GM04504 (cell line): ENCODE results near the gene KPNA3.
"Not testable (repeated sequence)": the region's sequence is repeated elsewhere in the genome, so short reads cannot be mapped to it uniquely, and the experiment has no call there.

Experiments
- DNase-seq: peaks from one replicate; pipeline ENCODE4 v3.0.0-alpha.2; 2012; ENCODE audit warnings: low read depth

The KPNA3 gene

DNA sequence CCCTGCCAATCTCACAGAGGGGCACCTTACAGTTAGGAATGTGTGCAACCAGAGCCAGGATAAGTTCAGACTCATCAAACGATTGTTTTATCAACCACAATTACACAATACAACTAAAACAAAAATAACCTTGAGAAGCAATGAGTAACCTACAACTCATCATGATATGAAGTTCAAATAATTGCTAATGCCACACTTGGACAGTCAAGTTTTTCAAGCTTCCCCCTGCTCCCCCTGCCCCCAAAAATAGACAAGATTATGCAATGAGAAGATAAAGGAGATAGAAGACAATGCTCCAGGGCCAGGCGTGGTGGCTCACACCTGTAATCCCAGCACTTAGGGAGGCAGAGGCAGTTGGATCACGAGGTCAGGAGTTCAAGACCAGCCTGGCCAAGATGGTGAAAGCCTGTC is 13.6 kb upstream of the KPNA3 start:
- DNase-seq = no peak

DNA sequence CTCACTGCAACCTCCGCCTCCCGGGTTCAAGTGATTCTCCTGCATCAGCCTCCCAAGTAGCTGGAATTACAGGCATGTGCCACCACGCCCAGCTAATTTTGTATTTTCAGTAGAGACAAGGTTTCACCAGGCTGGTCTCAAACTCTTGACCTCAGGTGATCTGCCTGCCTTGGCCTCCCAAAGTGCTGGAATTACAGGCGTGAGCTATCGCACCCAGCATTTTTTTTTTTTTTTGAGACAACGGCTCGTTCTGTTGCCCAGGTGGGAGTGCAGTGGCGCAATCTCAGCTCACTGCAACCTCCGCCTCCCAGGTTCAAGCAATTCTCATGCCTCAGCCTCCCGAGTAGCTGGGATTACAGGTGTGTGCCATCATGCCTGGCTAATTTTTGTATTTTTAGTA is 10.6 kb upstream of the KPNA3 start:
- not testable (repeated sequence) for DNase-seq

DNA sequence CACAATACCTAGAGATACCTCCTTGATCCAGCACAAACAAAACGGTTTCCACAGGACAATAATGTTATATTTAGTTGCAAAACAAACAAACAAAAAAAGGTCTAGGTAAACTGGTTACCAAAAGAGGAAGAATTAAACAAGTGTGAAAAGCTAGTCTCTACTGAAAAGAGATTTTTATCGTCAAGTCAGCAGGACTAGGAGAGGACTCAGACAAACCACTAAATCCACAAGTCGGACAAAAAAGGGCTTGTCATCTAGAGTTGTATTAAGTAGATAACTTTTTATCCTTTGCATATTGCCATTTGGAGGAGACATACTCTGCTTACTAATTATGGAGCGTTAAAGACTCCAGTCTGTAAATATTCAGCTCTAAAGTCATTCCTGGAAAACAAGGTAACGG is 9.9 kb upstream of the KPNA3 start:
- DNase-seq = no peak

GRCh38 chr13:49791711-49792549 is 552 bp downstream of the KPNA3 start:
- peak; percentile 3 for DNase-seq

GRCh38 chr13:49791315-49791710 is 1.2 kb downstream of the KPNA3 start:
- DNase-seq = peak; percentile 3

DNA sequence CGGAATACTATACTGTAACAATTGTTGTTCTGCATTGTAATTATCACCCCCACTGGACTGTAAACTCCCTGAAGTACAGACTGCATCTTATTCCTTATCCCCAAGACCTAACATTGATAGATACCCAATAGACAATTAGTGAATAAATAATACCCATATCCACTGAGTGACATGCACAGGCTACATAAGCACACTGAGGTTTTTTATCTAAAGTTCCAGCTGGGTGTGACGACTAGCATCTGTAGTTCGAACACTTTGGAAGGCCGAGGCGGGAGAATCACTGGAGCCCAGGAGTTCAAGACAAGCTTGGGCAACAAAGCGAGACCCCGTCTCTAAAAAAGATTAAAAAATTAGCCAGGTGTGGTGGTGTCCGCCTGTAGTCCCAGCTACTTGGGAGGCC is 2.5 kb downstream of the KPNA3 start:
- DNase-seq = no peak

DNA sequence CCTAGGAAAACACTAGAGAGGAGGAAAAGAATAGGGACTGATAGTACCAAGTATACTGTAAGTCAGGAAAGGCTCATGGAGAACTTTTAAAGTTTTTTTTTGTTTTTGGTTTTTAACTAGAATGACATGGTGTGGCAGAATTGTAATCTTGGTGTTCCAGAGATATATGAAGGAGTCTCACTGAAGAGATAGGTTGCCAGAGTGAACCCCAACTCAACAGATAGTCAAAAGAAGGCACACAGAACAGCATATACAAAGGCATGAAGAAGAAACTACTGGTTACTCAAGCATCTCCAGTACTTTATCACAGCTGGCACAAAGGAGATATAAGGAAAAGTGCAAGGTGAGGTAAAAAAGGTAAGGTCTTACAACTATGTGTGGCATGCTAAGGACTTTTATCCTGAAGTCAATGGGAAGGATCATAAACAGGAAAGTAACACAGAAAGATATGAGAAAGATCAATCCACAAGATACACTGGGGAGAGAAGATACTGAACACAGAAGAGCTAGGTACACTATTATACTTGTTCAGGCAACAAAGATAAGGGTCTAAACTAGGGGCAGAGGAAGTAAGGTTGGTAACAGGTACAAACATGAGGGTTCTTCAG is 6.0 kb downstream of the KPNA3 start:
- no peak for DNase-seq

DNA sequence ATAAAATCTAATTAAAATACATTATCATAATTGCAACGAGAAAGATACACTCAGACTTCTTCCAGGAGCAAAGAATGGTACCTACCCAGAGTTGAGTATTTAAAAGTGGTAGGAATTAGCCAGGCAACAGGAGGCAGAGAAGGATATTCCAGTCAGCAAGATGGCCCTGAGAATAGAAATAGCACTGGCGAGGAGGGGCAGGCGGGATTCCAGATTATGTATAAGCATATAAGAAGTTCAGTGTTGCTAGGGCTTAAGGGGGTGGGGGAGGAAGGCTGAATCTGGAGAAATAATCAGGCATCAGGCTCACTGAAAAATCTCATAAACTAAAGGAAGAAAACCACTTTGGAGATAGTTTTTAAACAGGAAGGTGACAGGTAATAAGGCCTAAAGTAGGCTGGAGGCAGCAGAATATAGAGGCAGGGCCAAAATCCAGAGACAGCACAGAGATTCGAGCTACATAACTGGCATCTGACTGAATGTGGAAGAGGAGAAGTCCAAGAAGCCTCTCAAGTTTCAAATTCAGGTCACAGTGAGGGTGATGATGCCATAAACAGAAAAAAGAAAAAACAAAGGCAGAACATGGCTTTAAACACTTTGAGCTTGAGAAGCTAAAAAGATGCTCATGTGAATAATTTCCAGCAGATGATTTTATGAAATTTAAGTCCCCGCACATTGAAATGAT is 7.5 kb downstream of the KPNA3 start:
- no peak for DNase-seq

DNA sequence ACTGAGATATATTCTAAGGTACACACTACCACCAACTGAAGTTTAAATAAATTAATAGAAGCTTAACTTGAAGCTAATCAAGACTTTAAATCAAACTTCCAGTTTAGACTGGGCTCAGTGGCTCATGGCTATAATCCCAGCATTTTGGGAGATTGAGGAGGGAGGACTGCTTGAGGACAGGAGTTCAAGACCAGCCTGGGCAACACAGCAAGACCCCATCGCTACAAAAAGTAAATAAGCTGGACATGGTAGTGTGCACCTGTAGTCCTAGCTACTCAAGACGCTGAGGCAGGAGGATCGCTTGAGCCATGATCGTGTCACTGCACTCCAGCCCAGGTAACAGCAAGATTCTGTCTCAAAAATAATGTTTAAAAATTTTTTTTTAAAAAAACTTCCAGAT is 8.6 kb downstream of the KPNA3 start:
- DNase-seq = no peak

- DNase-seq = no peak
These were observed 9.7 kb downstream of the KPNA3 start for GRCh38 chr13:49782784-49783183.

GRCh38 chr13:49781806-49782205 is 10.7 kb downstream of the KPNA3 start:
- DNase-seq = no peak

- DNase-seq = no peak
These were observed 12.8 kb downstream of the KPNA3 start for GRCh38 chr13:49779721-49780120.

GRCh38 chr13:49777746-49778614 is 14.5 kb downstream of the KPNA3 start:
- DNase-seq = no peak

DNA sequence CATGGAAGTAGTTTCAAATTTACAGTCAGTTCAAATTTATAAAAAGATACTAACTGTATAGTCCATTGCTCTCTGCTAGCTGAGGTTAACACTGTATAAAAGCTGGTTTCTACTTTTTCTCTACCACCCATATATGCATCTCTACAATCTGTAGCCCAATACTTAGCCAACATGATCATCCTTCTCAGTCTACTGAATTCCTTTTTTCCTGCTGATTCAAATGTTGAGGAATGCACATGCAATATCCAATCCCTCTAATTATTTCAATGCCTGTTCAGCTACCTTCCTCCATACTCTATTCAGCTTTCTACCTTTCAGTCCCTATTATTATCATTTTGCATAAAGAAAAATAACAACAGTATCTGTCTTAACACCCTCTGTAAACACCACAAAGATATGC is 15.6 kb downstream of the KPNA3 start:
- DNase-seq = no peak

GRCh38 chr13:49774376-49775005 is 18.0 kb downstream of the KPNA3 start:
- no peak for DNase-seq

DNA sequence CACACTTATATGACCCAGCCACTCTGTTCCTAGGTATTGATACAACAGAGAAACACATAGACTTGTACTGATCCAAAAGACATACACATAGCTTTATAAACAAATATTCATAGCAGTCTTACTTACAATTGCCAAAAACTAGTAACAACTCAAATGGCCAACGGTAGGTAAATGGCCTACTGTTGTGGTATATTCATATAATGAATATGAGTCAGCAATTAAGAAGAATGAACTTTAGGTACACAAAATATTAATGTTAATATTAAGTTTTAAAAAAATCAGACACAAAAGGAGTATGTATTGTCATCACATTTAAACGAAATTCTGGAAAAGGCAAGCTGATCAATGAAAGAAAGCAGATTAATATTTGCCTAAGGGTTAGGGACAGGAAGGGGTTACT is 19.7 kb downstream of the KPNA3 start:
- no peak for DNase-seq

DNA sequence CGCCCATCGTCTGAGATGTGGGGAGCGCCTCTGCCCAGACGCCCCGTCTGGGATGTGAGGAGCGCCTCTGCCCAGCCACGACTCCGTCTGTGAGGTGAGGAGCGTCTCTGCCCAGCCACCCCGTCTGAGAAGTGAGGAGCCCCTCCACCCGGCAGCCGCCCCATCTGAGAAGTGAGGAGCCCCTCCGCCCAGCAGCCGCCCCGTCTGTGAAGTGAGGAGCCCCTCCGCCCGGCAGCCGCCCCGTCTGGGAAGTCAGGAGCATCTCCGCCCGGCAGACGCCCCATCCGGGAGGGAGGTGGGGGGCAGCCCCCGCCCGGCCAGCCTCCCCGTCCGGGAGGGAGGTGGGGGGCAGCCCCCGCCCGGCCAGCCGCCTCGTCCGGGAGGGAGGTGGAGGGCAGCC is 30.7 kb downstream of the KPNA3 start:
- DNase-seq = not testable (repeated sequence)

- no peak for DNase-seq
These were observed 31.9 kb downstream of the KPNA3 start for GRCh38 chr13:49760558-49760957.

- DNase-seq = no peak
These were observed 33.0 kb downstream of the KPNA3 start for GRCh38 chr13:49759503-49759902.

DNA sequence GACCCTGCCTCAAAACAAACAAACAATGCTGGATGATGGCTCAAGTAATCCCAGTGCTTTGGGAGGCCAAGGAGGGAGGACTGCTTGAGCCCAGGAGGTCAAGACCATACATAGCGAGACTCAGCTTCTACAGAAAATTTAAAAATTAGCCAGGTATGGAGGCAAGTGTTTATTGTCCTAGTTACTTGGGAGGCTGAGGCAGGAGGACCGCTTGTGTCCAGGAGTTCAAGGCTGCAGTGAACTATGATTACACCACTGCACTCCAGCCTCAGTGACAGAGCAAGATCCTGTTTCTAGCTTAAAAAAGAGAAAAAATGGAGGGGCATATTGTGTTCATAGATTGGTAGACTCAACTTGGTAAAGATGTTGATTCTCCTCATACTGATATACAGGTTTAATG is 36.2 kb downstream of the KPNA3 start:
- no peak for DNase-seq

DNA sequence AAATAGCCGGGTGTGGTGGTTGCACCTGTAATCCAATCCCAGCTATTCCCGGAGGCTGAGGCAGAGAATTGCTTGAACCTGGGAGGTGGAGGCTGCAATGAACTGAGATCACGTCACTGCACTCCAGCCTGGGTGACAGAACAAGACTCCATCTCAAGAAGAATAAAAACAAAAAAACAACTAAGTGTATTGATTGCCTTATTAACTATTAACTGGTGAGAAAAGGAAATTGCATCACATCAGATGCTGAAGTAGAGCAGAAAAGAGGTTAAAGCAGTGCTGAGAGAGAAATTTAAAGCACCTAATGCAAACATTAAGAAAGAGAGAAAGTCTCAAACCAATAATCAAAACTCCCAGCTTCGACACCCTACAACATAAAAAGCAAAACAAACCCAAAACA is 38.3 kb downstream of the KPNA3 start:
- DNase-seq = no peak

DNA sequence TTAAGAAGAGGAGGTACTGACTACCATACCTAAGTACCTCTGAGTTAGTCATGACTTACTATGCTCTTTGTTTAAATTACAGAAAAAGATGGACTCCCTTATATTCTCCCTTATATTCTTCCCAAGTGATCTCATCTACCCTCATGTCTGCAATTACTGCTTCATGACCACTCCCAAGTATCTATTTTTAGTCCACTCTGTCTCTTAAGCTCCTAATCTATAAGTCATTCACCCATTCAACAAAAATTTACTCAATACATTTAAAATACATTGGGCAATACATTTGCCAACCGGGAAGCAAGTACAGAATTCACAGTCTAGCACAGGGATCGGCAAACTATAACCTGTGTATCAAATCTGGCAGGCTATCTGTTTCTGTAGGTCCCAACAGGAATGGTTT is 42.6 kb downstream of the KPNA3 start:
- no peak for DNase-seq
